Panc1 (cell line): ENCODE data around the gene PKMYT1. TPM values are rescaled to one million over a fixed set of nuclear protein-coding genes. Genes with fewer than 3 reads are reported as not detected.

Experiments
- ATAC-seq: fragments of 200-7000 bp; cut with Tn5 transposase; 2 replicates; pipeline ENCODE4 v1.9.1; 2020; ENCODE audit warnings: mild to moderate bottlenecking, moderate library complexity
- BruUV-seq: library from RNA; stranded (reverse); fragments of 400-500 nt; replicated peaks from 2 replicates; lab custom pipeline; 2021; lab: Mats Ljungman, UMichigan
- CTCF ChIA-PET: fragments of 300-600 bp; sonication (Branson Sonifier 250); formaldehyde crosslinking; loops from one replicate; lab custom pipeline; 2022; ENCODE audit warnings: antibody characterized with exemption; lab: Charles Lee
- POLR2A ChIA-PET: fragments of 300-600 bp; sonication (Branson Sonifier 250); formaldehyde crosslinking; loops from one replicate; lab custom pipeline; 2022; ENCODE audit warnings: antibody characterized with exemption; lab: Charles Lee
- DNase-seq: peaks from one replicate; pipeline ENCODE4 v3.0.0-alpha.2; 2010; ENCODE audit warnings: low read depth, low spot score
- H3K27ac ChIP-seq: 2 replicates; pipeline ENCODE4 v1.5.1; 2011; ENCODE audit warnings: mild to moderate bottlenecking, low read length, inconsistent platforms
- H3K27me3 ChIP-seq: fragments of 200-500 bp; sonication (Bioruptor generic); 2 replicates; pipeline ENCODE4 v1.6.0; 2014; ENCODE audit warnings: low read length, inconsistent platforms; ENCODE audit not compliant: control insufficient read depth, insufficient read depth
- H3K36me3 ChIP-seq: fragments of 200-500 bp; sonication (Bioruptor generic); 2 replicates; pipeline ENCODE4 v1.5.1; 2014; ENCODE audit warnings: inconsistent platforms, mild to moderate bottlenecking, low read length, moderate library complexity; ENCODE audit not compliant: control insufficient read depth, insufficient read depth
- H3K4me1 ChIP-seq: 2 replicates; pipeline ENCODE4 v1.5.1; 2011; ENCODE audit warnings: inconsistent platforms, mild to moderate bottlenecking, low read length, moderate library complexity; ENCODE audit not compliant: control insufficient read depth, insufficient read depth
- H3K4me3 ChIP-seq, 2 experiments: 2 replicates each; pipeline ENCODE4 v1.5.1; 2011 to 2012; ENCODE audit warnings: low read depth in 2 of 2, low read length in 2 of 2, mild to moderate bottlenecking in 2 of 2, inconsistent platforms in 1 of 2, moderate library complexity in 1 of 2
- H3K9me3 ChIP-seq: fragments of 200-500 bp; sonication (Bioruptor generic); 2 replicates; pipeline ENCODE4 v1.5.1; 2014; ENCODE audit warnings: low read depth, mild to moderate bottlenecking, inconsistent platforms, low read length, moderate library complexity; ENCODE audit not compliant: control insufficient read depth, insufficient read depth
- POLR2AphosphoS5 ChIP-seq: IDR thresholded peaks from 2 replicates; pipeline ENCODE4 v1.6.1; 2012; ENCODE audit warnings: mild to moderate bottlenecking, low read depth, low read length, moderate library complexity
- SIN3A ChIP-seq: IDR thresholded peaks from 2 replicates; pipeline ENCODE4 v1.6.1; 2012; ENCODE audit warnings: low read depth, mild to moderate bottlenecking, low read length, moderate library complexity, borderline replicate concordance; ENCODE audit not compliant: insufficient read depth
- TCF7L2 ChIP-seq: IDR thresholded peaks from 2 replicates; pipeline ENCODE4 v1.6.1; 2011; ENCODE audit warnings: mild to moderate bottlenecking, low read depth, low read length, inconsistent platforms
- in situ Hi-C: cut with HindIII; loops from 2 replicates; pipeline ENCODE4 v1.10.0; 2016; ENCODE audit warnings: low sequenced_read_pairs, low pct_unique_long_range_greater_than_20kb
- intact Hi-C: fragments of 100-400 bp; cut with micrococcal nuclease; formaldehyde crosslinking; loops from one replicate; pipeline ENCODE4 v1.10.0; 2022; ENCODE audit not compliant: unreplicated experiment
- total RNA-seq: library from RNA; stranded (reverse); gene quantifications from one replicate; pipeline ENCODE4 v1.2.1, GENCODE V29; 2021; ENCODE audit not compliant: unreplicated experiment
- TF ChIP-seq, protein P1 (sequence below), 2 experiments: IDR thresholded peaks; 2 replicates each; pipeline ENCODE4 v1.6.1; 2011 to 2012; ENCODE audit warnings: low read depth in 2 of 2, control low read depth in 1 of 2, low read length in 1 of 2, mild to moderate bottlenecking in 1 of 2, moderate library complexity in 1 of 2; ENCODE audit not compliant: insufficient read depth in 1 of 2
- TF ChIP-seq, protein P2 (sequence below): fragments of 450-650 bp; IDR thresholded peaks from 2 replicates; pipeline ENCODE4 v1.5.1; 2017; ENCODE audit warnings: mild to moderate bottlenecking

The PKMYT1 gene
- total RNA-seq, 1 experiment from 2014 or later: 105 TPM

DNA sequence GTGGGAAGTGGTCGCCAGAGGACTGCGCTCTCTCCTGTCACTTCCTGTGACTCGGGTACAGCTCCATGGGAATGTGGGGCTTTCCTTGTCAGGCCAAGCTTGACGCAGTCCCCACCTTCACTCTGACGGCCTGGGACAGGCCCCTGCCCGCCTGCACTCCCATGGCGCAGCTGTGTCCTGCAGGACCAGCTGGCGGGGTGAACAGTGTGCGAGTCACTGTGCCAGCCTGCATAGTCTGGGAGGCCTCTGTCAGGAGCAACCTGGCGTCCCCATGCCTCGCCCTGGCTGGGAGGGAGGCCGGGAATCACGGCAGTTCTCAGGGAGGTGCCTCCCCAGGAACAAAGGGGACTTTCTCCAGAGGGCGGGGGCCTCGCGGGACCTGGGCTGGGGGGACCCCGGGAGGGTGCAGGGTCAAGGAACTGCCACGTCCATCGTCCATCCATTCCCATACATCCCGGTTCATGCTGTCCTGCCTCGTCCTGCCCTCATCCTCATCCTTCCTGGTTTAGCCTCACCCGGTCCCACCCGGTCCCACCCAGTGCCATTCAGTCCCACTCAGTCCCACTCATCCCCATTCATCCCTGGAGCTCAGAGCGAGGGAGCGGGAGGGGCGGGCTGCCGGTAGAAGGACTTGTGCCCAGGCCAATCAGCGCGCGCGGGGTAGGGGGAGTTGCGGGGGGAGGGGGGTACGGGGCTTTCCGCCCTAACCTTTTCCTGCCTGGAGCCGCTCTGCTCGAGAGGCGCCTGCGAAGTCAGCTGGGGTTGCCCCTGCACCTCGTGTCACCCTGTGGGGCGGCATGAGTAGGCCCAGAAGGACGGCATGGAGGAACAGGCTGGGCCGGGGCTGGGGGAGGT is 55.1 kb downstream of the PKMYT1 start:
- peak; percentile 54 for ATAC-seq
- ChIA-PET POLR2A (interaction anchor here (0.6 kb wide), 1 partner anchor 142 kb away, joined by 8 read pairs; no protein-coding TSS in a partner anchor), CTCF (interaction anchor here (0.6 kb wide), 1 partner anchor 1761 kb away, joined by 4 read pairs; no protein-coding TSS in a partner anchor)
- in situ Hi-C loops (no loop called here), intact Hi-C loops (no loop called here)
- no peak for DNase-seq
- Histone ChIP-seq H3K36me3 (peaks cover 4% of the 10 kb centered on the region; the same call in 1 of the 2 replicates), H3K27ac (no peak overlapping the region), H3K9me3 (no peaks in the 10 kb centered on the region), H3K4me1 (no peaks in the 10 kb centered on the region), H3K27me3 (no peaks in the 10 kb centered on the region), H3K4me3 (no peak overlapping the region)
- TF ChIP-seq TCF7L2 (no peak), SIN3A (no peak)
- TF ChIP-seq, protein P1, sequence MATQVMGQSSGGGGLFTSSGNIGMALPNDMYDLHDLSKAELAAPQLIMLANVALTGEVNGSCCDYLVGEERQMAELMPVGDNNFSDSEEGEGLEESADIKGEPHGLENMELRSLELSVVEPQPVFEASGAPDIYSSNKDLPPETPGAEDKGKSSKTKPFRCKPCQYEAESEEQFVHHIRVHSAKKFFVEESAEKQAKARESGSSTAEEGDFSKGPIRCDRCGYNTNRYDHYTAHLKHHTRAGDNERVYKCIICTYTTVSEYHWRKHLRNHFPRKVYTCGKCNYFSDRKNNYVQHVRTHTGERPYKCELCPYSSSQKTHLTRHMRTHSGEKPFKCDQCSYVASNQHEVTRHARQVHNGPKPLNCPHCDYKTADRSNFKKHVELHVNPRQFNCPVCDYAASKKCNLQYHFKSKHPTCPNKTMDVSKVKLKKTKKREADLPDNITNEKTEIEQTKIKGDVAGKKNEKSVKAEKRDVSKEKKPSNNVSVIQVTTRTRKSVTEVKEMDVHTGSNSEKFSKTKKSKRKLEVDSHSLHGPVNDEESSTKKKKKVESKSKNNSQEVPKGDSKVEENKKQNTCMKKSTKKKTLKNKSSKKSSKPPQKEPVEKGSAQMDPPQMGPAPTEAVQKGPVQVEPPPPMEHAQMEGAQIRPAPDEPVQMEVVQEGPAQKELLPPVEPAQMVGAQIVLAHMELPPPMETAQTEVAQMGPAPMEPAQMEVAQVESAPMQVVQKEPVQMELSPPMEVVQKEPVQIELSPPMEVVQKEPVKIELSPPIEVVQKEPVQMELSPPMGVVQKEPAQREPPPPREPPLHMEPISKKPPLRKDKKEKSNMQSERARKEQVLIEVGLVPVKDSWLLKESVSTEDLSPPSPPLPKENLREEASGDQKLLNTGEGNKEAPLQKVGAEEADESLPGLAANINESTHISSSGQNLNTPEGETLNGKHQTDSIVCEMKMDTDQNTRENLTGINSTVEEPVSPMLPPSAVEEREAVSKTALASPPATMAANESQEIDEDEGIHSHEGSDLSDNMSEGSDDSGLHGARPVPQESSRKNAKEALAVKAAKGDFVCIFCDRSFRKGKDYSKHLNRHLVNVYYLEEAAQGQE (IDR thresholded peaks at IDR 0.05; ENCODE audit: insufficient read depth in 1 of 2, low read depth in 2 of 2, low read length in 1 of 2): no peak
- BruUV-seq: no TSS peak

DNA sequence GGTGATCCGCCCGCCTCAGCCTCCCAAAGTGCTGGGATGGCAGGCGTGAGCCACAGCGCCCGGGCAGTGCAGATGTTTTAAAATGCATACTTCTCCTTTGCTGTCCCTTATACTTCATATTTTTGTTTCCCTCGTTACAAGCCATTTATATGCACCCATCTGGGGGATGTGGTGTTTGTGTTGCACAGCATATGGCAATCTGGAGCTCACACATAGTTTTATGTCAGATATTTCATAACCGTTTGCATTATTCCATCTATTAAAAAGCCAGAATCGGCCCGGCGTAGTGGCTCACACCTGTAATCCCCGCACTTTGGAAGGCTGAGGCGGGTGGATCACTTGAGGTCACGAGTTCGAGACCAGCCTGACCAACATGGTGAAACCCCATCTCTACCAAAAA is 56.8 kb downstream of the PKMYT1 start:
- Histone ChIP-seq H3K9me3 (no peaks in the 10 kb centered on the region), H3K36me3 (peaks cover 4% of the 10 kb centered on the region; the same call in 1 of the 2 replicates), H3K27ac (no peak overlapping the region), H3K4me1 (no peaks in the 10 kb centered on the region), H3K4me3 (no peak overlapping the region), H3K27me3 (no peaks in the 10 kb centered on the region)
- DNase-seq: no peak
- ChIA-PET CTCF (interaction anchor here (0.6 to 0.9 kb wide), 2 partner anchors 8 to 16 kb away, joined by 3 to 4 read pairs; no protein-coding TSS in a partner anchor), POLR2A (no interaction called here)
- intact Hi-C loops: no loop called here
- no peak for ATAC-seq
- in situ Hi-C loops: no loop called here
- TF ChIP-seq, protein P2, sequence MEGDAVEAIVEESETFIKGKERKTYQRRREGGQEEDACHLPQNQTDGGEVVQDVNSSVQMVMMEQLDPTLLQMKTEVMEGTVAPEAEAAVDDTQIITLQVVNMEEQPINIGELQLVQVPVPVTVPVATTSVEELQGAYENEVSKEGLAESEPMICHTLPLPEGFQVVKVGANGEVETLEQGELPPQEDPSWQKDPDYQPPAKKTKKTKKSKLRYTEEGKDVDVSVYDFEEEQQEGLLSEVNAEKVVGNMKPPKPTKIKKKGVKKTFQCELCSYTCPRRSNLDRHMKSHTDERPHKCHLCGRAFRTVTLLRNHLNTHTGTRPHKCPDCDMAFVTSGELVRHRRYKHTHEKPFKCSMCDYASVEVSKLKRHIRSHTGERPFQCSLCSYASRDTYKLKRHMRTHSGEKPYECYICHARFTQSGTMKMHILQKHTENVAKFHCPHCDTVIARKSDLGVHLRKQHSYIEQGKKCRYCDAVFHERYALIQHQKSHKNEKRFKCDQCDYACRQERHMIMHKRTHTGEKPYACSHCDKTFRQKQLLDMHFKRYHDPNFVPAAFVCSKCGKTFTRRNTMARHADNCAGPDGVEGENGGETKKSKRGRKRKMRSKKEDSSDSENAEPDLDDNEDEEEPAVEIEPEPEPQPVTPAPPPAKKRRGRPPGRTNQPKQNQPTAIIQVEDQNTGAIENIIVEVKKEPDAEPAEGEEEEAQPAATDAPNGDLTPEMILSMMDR: no peak
- TF ChIP-seq POLR2AphosphoS5 (no peak), TCF7L2 (no peak), SIN3A (no peak)
- TF ChIP-seq, protein P1 (IDR thresholded peaks at IDR 0.05; ENCODE audit: insufficient read depth in 1 of 2, low read depth in 2 of 2, low read length in 1 of 2): no peak
- BruUV-seq: no TSS peak

Other genes starting within 250 kb of the PKMYT1 start
- 617 TPM for gene SRRM2, start 227.8 kb downstream of the PKMYT1 start, total RNA-seq
- gene ELOB, start 203.2 kb downstream of the PKMYT1 start, total RNA-seq: 642 TPM
- gene PRSS33, start 192.9 kb downstream of the PKMYT1 start, total RNA-seq: 0.59 TPM
- not detected for gene PRSS41, start 182.0 kb downstream of the PKMYT1 start, total RNA-seq
- not detected for gene PRSS21, start 163.2 kb downstream of the PKMYT1 start, total RNA-seq
- 9.1 TPM for gene ZG16B, start 150.1 kb downstream of the PKMYT1 start, total RNA-seq
- gene PRSS22, start 122.3 kb downstream of the PKMYT1 start, total RNA-seq: 23.9 TPM
- 77.3 TPM for gene FLYWCH2, start 97.2 kb downstream of the PKMYT1 start, total RNA-seq
- 67.9 TPM for gene FLYWCH1, start 68.5 kb downstream of the PKMYT1 start, total RNA-seq
- 10.8 TPM for gene KREMEN2, start 16.2 kb downstream of the PKMYT1 start, total RNA-seq
- gene PAQR4, start 11.1 kb downstream of the PKMYT1 start, total RNA-seq: 51.8 TPM
- gene CLDN9, start 32.5 kb upstream of the PKMYT1 start, total RNA-seq: 1.6 TPM
- 1.2 TPM for gene CLDN6, start 37.7 kb upstream of the PKMYT1 start, total RNA-seq
- gene TNFRSF12A, start 39.9 kb upstream of the PKMYT1 start, total RNA-seq: 156 TPM
- gene HCFC1R1, start 43.5 kb upstream of the PKMYT1 start, total RNA-seq: 67.3 TPM
- 56.7 TPM for gene THOC6, start 43.6 kb upstream of the PKMYT1 start, total RNA-seq
- gene BICDL2, start 56.5 kb upstream of the PKMYT1 start, total RNA-seq: 0.21 TPM
- gene MMP25, start 66.1 kb upstream of the PKMYT1 start, total RNA-seq: 0.67 TPM
- 17.1 TPM for gene IL32, start 85.2 kb upstream of the PKMYT1 start, total RNA-seq
- 0.21 TPM for gene ZSCAN10, start 118.8 kb upstream of the PKMYT1 start, total RNA-seq
- gene ZNF205, start 132.1 kb upstream of the PKMYT1 start, total RNA-seq: 18.3 TPM
- 12.3 TPM for gene ZNF213, start 154.6 kb upstream of the PKMYT1 start, total RNA-seq
- 0.26 TPM for gene OR1F1, start 207.8 kb upstream of the PKMYT1 start, total RNA-seq